GM19099 (cell line): ENCODE data around the gene ADAMTS6.

ENCODE experiments used
- POLR2A ChIP-seq: IDR thresholded peaks from 3 replicates; pipeline ENCODE4 v1.6.1; 2011; ENCODE audit warnings: low read depth; ENCODE audit not compliant: insufficient read length; ENCODE audit errors: extremely low read depth

ADAMTS6 gene

DNA sequence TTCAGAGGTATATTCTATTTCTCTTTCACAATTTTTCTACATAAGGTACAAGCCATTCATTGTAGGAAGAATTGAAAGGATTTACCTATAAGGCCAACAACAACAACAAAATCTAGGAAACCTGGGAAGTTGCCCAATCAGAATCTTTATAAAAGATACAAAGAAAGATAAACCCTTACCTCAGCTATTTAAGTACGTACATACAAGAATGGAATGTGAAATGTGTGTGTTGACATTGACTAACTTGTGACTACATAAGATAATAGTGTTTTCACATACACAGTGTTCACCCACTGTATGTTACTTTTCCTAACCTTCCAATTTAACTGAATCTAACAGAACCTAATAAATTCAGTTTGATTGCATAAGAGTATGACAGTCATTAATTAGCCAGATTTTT lies 154.1 kb downstream of the ADAMTS6 start:
- no peak for TF ChIP-seq POLR2A

DNA sequence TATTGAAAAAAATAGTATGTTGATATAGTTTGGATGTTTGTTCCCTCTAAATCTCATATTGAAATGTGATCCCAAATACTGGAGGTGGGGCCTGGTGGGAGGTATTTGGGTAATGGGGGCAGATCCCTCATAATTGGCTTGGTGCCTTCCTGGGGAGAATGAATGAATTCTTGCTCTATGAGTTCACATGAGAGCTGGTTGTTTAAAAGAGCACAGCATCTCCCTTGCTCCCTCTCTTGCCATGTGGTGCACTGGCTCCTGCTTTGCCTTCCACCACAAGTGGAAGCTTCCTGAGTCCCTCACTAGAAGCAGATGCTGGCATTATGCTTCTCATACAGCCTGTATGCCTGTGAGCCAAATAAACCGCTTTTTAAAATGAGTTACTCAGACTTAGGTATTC lies 154.8 kb downstream of the ADAMTS6 start:
- TF ChIP-seq POLR2A = no peak

DNA sequence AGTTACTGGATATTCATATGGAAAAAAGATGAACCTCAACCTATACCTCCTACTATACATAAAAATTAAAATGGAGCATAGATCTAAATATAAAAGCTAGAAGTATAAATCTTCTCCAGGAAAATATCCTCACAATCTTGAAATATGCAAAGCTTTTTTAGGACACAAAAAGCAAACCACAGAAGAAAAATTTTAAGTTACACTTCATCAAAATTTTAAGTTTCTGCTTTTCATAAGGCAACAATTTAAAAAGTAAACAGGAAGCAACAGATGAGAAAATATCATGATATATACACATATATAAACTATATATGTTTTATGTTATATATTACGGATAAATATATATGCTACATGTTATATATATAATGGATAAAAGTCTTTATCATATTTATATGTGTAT lies 157.5 kb downstream of the ADAMTS6 start:
- no peak for TF ChIP-seq POLR2A

DNA sequence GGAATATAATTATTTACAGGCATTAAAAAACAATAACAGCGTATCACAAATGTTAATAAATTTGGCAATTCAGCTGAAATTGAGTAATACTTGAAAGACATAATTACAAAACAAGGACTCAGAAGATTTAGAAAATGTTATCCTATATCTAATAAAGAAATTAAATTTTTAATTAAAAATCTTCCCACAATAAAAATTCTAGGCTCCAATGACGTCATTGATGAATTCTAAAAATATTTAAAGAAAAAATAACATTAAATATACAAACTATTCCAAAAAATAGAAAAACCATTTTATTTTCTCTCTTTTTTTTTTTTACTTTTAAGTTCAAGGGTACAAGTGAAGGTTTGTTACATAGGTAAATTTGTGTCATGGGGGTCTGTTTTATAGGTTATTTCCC lies 161.5 kb downstream of the ADAMTS6 start:
- TF ChIP-seq POLR2A = no peak

DNA sequence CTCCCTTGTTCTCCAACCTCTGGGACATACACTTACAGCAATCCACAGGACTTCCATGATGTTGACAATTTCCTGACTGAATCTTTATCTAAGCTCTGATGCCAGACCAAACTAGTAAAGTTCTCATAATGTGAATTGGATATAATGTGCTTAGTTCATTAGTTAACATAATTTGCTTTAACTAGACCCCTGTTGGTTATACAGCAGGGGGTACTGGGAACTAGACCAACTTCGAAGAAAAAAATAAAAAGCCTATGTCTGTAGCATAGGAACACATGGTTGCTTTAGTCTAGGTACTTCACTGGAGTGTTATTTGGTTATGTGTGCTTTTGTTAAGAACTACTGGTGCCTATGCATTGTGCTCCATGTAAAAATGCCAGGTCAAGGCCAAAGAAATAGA lies 173.8 kb downstream of the ADAMTS6 start:
- TF ChIP-seq POLR2A = no peak

DNA sequence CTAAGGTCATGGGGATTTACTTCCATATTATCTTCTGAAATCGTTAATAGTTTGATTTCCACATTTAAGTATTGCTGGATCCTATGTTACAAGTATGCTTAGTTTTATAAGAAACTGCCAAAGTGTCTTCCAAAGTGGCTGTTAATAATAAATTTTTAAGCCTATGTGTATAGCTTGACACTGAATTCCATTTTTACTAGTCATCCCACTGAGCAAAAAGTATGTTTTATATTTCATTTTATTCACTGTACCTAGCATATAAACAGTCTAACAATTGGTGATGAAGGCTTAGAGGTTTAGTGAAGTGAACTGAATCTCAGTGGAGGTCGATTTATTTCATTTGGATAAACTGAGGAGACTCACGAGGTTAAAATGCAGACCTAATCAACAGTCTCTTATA lies 174.6 kb downstream of the ADAMTS6 start:
- TF ChIP-seq POLR2A = no peak

DNA sequence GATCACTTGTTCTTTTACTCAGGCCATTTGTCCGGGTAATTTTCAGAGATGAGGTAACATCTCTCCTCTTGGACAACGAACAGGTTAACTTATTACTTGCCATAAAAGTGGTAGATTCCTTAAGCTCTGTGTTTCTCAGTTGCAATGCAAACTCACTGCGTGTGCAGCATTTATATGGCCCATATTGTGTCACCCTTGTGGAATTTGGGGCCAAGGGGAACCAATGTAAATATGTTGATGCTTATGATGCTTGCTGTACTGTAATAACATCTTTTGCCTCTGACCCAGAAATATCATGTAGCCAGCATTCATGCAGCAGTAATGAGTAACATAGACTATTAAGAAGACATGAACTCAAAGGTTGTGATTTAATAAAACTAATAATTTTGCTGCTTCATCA lies 175.8 kb downstream of the ADAMTS6 start:
- no peak for TF ChIP-seq POLR2A

DNA sequence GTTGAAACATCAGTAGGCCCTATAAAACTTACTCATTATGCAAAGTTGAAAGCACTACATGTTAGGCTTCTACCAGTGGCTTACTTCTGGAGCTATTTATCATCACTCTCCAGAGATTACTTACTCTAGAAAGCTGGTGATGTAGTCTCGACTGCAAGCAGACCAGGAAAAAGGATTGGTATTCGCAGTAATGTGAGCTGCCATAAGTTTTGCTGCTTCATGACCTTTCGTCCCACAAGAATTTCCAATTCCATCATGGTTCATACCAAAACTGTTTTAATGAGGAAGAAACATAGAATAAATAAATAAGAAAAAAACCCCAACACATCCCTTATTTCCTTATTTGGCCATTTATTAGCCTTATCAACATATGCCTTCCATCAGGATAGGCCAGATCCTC lies 181.9 kb downstream of the ADAMTS6 start:
- no peak for TF ChIP-seq POLR2A

DNA sequence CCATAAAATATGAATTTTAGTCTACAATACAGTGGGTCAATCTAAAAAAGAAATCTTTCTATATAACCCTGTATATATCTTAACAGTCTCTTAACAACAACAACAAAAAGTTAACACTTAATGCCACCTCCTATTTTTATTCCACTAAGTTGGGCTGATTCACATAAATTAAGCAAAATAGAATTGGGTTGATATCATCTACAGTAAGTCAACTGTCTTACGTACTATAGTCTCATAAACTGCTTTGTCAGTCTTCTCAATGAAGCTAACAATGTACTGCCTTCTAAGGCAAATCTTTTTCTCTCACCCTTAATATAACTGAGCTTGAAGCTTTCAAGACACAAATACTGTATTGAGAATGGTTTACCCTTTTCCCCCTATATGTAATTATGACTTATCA lies 185.7 kb downstream of the ADAMTS6 start:
- TF ChIP-seq POLR2A = no peak

DNA sequence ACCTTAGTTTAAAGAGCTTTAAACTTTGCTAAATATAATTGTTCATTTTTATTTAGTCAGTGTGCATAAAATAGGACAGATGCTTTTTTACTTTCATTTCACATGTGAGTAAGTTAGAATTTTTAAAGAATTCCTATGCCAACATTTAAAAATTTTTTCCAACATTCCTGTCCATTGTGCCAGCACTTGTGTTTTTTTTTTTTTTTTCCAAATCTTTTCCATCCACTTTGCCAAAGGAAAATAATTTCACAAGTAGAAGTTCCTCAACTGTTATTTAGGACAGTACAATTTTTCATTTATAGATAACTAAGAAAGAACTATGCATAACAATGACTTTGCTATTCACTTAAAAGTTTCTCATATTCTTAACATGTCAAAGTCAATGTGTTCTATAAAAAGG lies 189.5 kb downstream of the ADAMTS6 start:
- TF ChIP-seq POLR2A = no peak

DNA sequence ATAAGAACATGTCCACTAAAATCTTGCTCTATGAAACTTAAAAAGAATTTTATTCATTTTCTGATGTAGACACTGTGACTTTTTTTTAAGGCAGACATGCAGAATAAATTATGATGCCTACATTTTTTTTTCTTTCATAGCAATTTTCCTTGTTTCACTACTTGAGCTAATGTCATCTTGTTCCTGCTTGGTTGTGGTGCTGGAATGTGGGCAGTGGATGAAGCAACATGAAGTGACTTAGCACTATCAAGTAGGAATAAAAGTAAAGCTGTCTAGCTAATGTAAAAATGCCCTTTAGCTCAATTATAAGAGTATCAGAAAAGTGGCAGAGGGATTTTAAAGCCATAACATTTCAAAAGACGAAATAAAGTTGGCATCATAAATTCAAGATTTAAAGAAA lies 191.0 kb downstream of the ADAMTS6 start:
- no peak for TF ChIP-seq POLR2A

DNA sequence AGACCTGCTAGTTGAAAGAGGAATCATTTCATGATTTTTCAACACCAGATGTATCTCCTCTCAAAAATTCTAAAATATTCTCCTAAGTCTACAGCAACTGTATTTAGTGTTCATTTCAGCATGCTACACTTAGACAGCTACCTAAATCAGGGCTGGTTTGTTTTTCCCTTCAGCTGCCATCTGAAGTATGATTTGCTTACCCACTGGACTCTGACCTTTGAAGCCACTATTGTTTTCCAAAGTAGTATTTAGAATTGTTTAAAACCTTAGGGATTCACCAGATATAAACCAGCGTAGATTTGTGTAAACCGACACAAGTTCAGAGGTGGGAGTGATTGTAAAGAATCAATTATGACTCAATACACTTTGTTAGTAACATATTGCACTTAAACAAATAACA lies 193.1 kb downstream of the ADAMTS6 start:
- no peak for TF ChIP-seq POLR2A

DNA sequence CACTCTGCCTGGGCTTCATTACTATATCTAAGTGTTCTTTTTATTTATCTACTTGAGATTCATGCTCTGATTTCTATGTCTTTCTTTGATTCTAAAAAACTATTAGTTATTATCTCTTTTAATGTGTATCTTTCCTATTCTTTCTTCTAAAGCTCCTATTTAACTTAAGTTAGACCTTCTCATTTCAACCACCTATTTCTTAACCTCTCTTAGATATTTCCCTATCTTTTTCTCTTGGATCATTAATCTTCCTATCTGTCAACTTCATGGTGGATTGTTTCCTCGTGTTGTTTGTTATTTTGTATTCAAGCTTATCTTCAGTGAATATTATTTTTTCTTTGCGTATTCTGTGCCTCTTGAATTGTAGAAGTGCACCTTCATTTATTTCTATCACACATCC lies 202.1 kb downstream of the ADAMTS6 start:
- no peak for TF ChIP-seq POLR2A

DNA sequence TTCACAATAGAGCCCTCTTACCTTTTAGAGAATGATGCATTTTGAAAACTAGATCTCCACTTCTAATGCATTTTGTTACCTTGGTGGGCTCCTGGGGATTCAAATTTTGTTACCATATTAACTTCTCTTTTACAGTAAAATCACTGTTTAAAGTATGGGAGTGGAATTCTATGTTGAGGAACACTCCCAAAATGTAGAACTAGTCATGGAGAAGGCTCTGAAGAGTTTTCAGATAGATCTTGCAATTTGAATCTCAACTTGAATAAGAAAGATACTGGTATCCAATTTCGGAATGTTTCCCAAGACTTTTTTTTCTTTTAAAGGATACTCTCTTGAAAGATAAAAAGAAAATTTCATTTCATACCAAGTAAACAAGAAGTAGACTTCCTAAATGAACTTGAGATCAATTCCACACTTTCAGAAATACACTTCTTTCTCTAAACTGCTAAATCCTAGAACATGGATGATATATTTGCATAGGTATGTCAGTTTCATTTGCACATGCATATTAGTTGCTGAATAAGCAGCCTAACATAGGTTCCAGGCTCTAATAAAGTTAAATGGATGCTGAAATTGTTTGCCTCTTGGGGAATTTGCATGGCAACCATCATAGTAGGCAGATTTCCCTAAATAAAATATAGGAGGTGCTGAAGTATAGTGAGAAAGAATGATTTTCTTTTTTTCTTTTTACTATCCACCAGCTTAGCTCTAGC lies 205.4 kb downstream of the ADAMTS6 start:
- TF ChIP-seq POLR2A = no peak

DNA sequence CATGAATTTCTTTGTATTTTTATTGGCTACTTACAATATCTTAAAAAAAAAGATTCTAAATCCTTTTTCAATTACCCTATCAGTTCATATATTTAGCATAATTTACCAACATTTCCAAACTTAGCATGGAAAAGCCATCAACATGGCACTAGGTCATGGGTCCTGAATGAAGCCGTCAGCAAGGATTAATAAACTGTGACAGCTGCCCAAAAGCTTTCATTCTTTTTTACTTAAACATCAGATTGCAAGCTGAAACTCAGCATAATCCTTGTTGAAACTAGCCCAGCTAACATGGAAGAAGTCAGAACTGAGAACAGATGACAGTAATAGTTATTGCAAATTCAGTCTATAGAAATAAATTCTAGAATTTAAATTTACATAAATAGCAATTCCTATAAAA lies 209.8 kb downstream of the ADAMTS6 start:
- TF ChIP-seq POLR2A = no peak

DNA sequence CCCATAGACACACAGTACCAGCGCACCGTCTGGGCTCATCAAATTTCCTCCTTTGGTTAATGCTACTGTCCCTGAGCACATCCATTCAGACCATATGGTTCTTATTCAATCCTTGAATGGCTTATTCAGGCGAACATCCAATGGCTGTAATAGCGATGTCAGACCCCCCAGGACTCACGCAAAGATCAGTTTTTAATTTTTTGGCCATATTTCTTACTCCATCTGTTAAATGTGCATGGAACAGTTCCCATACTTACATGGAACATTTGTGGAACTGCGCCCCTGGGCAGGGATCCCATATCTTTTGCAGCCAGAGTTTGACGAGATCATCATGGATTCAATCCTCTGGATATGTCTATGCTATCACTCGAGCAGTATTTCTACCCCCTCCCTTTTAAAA lies 213.2 kb downstream of the ADAMTS6 start:
- TF ChIP-seq POLR2A = no peak

DNA sequence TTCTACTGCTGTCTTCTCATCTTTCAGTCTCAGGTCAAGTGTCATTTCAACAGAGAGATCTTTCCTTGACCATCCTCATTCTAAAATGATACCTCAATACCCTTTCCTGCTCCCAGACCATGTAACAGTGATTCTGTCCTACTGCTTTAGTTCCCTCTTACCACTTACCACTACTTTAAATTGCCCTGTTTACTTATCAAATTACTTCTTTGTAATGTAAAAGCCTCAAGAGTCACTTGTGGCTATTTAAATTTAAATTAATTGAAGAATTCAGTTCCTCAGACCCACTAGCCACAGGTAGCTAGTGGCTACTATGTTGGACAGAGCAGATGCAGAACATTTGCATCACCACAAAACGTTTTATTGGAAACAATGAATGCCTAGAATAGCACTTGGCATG lies 217.3 kb downstream of the ADAMTS6 start:
- TF ChIP-seq POLR2A = no peak
